ENCODE data around the gene CAMTA2. TPM values are rescaled to one million over a fixed set of nuclear protein-coding genes. Genes with fewer than 3 reads are reported as not detected.

Gene CAMTA2
- total RNA-seq, 1 experiment from 2014 or later = 9.2 TPM

DNA sequence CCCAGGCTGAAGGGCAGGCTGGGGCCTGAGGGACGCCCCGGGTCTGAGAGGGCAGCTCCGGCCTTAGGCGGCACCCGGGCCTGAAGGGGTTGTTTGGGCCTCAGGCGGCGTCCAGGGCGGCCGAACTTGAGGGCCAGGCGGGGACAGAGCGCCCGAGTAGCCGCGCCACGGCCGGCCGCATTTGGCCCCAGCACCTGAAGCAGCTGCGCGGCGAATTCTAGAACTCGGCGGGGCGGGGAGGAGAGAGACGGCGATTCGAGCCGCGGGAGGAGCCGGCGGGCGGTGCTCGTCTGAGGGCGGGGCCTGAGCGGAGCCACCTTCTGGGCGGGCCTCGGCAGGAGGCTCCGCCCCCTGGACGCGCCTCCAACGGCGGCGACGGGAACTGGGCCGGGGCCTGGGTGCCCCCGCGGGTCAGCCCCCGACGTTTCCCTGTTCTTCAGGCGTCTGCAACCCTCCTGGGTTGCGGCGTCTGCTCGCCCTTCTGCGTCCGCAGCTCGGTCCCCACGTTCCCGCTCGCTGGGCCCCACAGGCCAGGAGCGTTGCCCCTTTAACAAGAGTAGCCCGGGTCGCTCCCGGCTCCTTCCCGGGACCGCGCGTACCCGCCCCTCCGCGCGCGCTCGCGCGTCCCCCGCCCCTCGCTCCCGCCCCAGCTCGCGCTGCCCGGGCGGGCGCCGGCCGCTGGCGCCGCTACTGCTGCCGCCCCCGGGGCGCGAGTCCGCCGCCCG, 10.0 kb upstream of the CAMTA2 start, which contains the start of the genes INCA1 and KIF1C (continued):
- TF ChIP-seq, protein P1, sequence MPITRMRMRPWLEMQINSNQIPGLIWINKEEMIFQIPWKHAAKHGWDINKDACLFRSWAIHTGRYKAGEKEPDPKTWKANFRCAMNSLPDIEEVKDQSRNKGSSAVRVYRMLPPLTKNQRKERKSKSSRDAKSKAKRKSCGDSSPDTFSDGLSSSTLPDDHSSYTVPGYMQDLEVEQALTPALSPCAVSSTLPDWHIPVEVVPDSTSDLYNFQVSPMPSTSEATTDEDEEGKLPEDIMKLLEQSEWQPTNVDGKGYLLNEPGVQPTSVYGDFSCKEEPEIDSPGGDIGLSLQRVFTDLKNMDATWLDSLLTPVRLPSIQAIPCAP (CRISPR knock-in tag; IDR thresholded peaks at IDR 0.05) = 0 out of 2 replicates have a peak, but pooled peaks have one; percentile 20
- TF ChIP-seq TP53 (CRISPR knock-in tag; IDR thresholded peaks at IDR 0.05) (peak; percentile 36; the same call in 1 of the 2 replicates), ESRRA (CRISPR knock-in tag; IDR thresholded peaks at IDR 0.05; ENCODE audit: borderline replicate concordance) (peak; percentile 31; the same call in 1 of the 2 replicates), JAZF1 (CRISPR knock-in tag; IDR thresholded peaks at IDR 0.05) (no peak), CREM (CRISPR knock-in tag; IDR thresholded peaks at IDR 0.05) (no peak), EMX1 (CRISPR knock-in tag; IDR thresholded peaks at IDR 0.05) (no peak), ZNF317 (CRISPR knock-in tag; IDR thresholded peaks at IDR 0.05; ENCODE audit: borderline replicate concordance, low read depth) (no peak), FOXP1 (CRISPR knock-in tag; IDR thresholded peaks at IDR 0.05; ENCODE audit: borderline replicate concordance) (no peak; the same call in 1 of the 2 replicates)
- TF ChIP-seq, protein P2, sequence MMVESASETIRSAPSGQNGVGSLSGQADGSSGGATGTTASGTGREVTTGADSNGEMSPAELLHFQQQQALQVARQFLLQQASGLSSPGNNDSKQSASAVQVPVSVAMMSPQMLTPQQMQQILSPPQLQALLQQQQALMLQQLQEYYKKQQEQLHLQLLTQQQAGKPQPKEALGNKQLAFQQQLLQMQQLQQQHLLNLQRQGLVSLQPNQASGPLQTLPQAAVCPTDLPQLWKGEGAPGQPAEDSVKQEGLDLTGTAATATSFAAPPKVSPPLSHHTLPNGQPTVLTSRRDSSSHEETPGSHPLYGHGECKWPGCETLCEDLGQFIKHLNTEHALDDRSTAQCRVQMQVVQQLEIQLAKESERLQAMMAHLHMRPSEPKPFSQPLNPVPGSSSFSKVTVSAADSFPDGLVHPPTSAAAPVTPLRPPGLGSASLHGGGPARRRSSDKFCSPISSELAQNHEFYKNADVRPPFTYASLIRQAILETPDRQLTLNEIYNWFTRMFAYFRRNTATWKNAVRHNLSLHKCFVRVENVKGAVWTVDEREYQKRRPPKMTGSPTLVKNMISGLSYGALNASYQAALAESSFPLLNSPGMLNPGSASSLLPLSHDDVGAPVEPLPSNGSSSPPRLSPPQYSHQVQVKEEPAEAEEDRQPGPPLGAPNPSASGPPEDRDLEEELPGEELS (CRISPR knock-in tag; IDR thresholded peaks at IDR 0.05) = 0 out of 2 replicates have a peak, but pooled peaks have one; percentile 15
- TF ChIP-seq, protein P3, sequence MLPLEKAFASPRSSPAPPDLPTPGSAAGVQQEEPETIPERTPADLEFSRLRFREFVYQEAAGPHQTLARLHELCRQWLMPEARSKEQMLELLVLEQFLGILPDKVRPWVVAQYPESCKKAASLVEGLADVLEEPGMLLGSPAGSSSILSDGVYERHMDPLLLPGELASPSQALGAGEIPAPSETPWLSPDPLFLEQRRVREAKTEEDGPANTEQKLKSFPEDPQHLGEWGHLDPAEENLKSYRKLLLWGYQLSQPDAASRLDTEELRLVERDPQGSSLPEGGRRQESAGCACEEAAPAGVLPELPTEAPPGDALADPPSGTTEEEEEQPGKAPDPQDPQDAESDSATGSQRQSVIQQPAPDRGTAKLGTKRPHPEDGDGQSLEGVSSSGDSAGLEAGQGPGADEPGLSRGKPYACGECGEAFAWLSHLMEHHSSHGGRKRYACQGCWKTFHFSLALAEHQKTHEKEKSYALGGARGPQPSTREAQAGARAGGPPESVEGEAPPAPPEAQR (CRISPR knock-in tag; IDR thresholded peaks at IDR 0.05) = no peak

DNA sequence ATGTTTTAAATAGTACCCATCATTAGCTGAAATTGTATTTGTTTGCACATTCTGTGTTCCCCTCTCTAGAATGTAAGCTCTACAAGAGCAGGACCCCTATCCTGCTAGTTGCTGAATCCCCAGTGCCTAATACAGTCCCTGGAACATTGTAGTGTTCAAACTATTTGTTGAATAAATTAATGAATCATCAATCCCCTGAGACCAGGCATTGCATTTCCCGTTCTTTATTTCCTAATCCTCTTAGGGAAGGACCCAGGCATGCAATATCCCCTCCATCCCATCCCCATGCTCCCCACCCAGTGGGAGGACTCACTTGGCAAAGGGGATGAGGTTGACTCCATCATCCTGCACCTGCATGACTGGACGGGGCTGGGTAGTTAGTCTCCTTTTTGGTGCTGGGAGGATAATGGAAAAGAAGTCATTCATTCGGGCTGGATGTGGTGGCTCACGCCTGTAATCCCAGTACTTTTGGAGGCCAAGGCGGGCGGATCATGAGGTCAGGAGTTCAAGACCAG, 6.7 kb upstream of the CAMTA2 start:
- CTCF ChIA-PET = no interaction called here
- no peaks in the 10 kb centered on the region for H3K36me3 Mint-ChIP-seq
- H3K27ac Mint-ChIP-seq = no peak overlapping the region
- DNase-seq (ENCODE audit: low spot score) = no peak
- POLR2A ChIA-PET = no interaction called here
- no peak for ATAC-seq
- H3K9me3 Mint-ChIP-seq = no peaks in the 10 kb centered on the region
- H3K4me1 Mint-ChIP-seq = peaks cover 8% of the 10 kb centered on the region
- H3K4me3 Mint-ChIP-seq = no peak overlapping the region
- H3K27me3 Mint-ChIP-seq (ENCODE audit: low read depth) = peaks cover 43% of the 10 kb centered on the region
- TF ChIP-seq JUN (CRISPR knock-in tag; IDR thresholded peaks at IDR 0.05) = no peak
- TF ChIP-seq NR1H2 (CRISPR knock-in tag; IDR thresholded peaks at IDR 0.05) = no peak
- TF ChIP-seq SMAD4 (CRISPR knock-in tag; IDR thresholded peaks at IDR 0.05) = no peak
- no peak for TF ChIP-seq NFE2L1 (CRISPR knock-in tag; IDR thresholded peaks at IDR 0.05)
- TF ChIP-seq, protein P4, sequence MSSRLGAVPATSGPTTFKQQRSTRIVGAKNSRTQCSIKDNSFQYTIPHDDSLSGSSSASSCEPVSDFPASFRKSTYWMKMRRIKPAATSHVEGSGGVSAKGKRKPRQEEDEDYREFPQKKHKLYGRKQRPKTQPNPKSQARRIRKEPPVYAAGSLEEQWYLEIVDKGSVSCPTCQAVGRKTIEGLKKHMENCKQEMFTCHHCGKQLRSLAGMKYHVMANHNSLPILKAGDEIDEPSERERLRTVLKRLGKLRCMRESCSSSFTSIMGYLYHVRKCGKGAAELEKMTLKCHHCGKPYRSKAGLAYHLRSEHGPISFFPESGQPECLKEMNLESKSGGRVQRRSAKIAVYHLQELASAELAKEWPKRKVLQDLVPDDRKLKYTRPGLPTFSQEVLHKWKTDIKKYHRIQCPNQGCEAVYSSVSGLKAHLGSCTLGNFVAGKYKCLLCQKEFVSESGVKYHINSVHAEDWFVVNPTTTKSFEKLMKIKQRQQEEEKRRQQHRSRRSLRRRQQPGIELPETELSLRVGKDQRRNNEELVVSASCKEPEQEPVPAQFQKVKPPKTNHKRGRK (CRISPR knock-in tag; IDR thresholded peaks at IDR 0.05; ENCODE audit: borderline replicate concordance) = no peak
- no peak for TF ChIP-seq ZNF416 (CRISPR knock-in tag; IDR thresholded peaks at IDR 0.05)
- TF ChIP-seq, protein P5, sequence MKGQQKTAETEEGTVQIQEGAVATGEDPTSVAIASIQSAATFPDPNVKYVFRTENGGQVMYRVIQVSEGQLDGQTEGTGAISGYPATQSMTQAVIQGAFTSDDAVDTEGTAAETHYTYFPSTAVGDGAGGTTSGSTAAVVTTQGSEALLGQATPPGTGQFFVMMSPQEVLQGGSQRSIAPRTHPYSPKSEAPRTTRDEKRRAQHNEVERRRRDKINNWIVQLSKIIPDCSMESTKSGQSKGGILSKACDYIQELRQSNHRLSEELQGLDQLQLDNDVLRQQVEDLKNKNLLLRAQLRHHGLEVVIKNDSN (CRISPR knock-in tag; IDR thresholded peaks at IDR 0.05) = no peak
- TF ChIP-seq, protein P6, sequence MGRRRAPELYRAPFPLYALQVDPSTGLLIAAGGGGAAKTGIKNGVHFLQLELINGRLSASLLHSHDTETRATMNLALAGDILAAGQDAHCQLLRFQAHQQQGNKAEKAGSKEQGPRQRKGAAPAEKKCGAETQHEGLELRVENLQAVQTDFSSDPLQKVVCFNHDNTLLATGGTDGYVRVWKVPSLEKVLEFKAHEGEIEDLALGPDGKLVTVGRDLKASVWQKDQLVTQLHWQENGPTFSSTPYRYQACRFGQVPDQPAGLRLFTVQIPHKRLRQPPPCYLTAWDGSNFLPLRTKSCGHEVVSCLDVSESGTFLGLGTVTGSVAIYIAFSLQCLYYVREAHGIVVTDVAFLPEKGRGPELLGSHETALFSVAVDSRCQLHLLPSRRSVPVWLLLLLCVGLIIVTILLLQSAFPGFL (CRISPR knock-in tag; IDR thresholded peaks at IDR 0.05; ENCODE audit: borderline replicate concordance) = no peak
- TF ChIP-seq, protein P7, sequence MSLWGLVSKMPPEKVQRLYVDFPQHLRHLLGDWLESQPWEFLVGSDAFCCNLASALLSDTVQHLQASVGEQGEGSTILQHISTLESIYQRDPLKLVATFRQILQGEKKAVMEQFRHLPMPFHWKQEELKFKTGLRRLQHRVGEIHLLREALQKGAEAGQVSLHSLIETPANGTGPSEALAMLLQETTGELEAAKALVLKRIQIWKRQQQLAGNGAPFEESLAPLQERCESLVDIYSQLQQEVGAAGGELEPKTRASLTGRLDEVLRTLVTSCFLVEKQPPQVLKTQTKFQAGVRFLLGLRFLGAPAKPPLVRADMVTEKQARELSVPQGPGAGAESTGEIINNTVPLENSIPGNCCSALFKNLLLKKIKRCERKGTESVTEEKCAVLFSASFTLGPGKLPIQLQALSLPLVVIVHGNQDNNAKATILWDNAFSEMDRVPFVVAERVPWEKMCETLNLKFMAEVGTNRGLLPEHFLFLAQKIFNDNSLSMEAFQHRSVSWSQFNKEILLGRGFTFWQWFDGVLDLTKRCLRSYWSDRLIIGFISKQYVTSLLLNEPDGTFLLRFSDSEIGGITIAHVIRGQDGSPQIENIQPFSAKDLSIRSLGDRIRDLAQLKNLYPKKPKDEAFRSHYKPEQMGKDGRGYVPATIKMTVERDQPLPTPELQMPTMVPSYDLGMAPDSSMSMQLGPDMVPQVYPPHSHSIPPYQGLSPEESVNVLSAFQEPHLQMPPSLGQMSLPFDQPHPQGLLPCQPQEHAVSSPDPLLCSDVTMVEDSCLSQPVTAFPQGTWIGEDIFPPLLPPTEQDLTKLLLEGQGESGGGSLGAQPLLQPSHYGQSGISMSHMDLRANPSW (CRISPR knock-in tag; conservative IDR thresholded peaks at IDR 0.05; ENCODE audit: low read depth) = no peak
- TF ChIP-seq, protein P8, sequence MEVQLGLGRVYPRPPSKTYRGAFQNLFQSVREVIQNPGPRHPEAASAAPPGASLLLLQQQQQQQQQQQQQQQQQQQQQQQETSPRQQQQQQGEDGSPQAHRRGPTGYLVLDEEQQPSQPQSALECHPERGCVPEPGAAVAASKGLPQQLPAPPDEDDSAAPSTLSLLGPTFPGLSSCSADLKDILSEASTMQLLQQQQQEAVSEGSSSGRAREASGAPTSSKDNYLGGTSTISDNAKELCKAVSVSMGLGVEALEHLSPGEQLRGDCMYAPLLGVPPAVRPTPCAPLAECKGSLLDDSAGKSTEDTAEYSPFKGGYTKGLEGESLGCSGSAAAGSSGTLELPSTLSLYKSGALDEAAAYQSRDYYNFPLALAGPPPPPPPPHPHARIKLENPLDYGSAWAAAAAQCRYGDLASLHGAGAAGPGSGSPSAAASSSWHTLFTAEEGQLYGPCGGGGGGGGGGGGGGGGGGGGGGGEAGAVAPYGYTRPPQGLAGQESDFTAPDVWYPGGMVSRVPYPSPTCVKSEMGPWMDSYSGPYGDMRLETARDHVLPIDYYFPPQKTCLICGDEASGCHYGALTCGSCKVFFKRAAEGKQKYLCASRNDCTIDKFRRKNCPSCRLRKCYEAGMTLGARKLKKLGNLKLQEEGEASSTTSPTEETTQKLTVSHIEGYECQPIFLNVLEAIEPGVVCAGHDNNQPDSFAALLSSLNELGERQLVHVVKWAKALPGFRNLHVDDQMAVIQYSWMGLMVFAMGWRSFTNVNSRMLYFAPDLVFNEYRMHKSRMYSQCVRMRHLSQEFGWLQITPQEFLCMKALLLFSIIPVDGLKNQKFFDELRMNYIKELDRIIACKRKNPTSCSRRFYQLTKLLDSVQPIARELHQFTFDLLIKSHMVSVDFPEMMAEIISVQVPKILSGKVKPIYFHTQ (CRISPR knock-in tag; IDR thresholded peaks at IDR 0.05) = no peak
- TF ChIP-seq, protein P9, sequence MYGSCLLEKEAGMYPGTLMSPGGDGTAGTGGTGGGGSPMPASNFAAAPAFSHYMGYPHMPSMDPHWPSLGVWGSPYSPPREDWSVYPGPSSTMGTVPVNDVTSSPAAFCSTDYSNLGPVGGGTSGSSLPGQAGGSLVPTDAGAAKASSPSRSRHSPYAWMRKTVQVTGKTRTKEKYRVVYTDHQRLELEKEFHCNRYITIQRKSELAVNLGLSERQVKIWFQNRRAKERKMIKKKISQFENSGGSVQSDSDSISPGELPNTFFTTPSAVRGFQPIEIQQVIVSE (CRISPR knock-in tag; IDR thresholded peaks at IDR 0.05; ENCODE audit: borderline replicate concordance) = no peak
